GM12878 (cell line): ENCODE results near the gene GINS1.

Source experiments
- CBX3 ChIP-seq: fragments of 200-600 bp; sonication (generic); IDR thresholded peaks from 2 replicates; pipeline ENCODE4 v1.6.1; 2016; ENCODE audit warnings: low read depth, borderline replicate concordance
- CEBPB ChIP-seq, 2 experiments: fragments of 150-350 bp in 1 of 2; IDR thresholded peaks; 2 replicates each; pipeline ENCODE4 v1.6.1; 2012 to 2014; ENCODE audit warnings: low read depth in 2 of 2, low read length in 2 of 2, borderline replicate concordance in 1 of 2, inconsistent platforms in 1 of 2
- EGR1 ChIP-seq, 2 experiments: IDR thresholded peaks; 1 replicate in 1 of 2; 2 replicates in 1 of 2; pipeline ENCODE4 v1.6.1; 2011 to 2012; ENCODE audit warnings: low read depth in 2 of 2, low read length in 2 of 2, borderline replicate concordance in 1 of 2, mild to moderate bottlenecking in 1 of 2, moderate library complexity in 1 of 2
- NR2F1 ChIP-seq: fragments of 450-650 bp; conservative IDR thresholded peaks from 2 replicates; pipeline ENCODE4 v1.6.1; 2017; ENCODE audit warnings: mild to moderate bottlenecking
- RB1 ChIP-seq: fragments of 450-650 bp; formaldehyde crosslinking; IDR thresholded peaks from 2 replicates; pipeline ENCODE4 v1.6.1; 2017; ENCODE audit warnings: mild to moderate bottlenecking, borderline replicate concordance
- SMAD1 ChIP-seq: fragments of 450-650 bp; IDR thresholded peaks from 2 replicates; pipeline ENCODE4 v1.6.1; 2018; ENCODE audit warnings: mild to moderate bottlenecking, low read depth; ENCODE audit not compliant: partially characterized antibody
- SP1 ChIP-seq: IDR thresholded peaks from one replicate; pipeline ENCODE4 v1.6.1; 2011; ENCODE audit warnings: low read depth, low read length
- YY1 ChIP-seq: IDR thresholded peaks from 2 replicates; pipeline ENCODE4 v1.6.1; 2011; ENCODE audit warnings: low read depth, mild to moderate bottlenecking, low read length
- TF ChIP-seq, protein P1 (sequence below), 3 experiments: IDR thresholded peaks in 2 of 3; conservative IDR thresholded peaks in 1 of 3; 2 replicates each; pipeline ENCODE4 v1.5.1; 2011; ENCODE audit warnings: low read depth in 3 of 3, low read length in 3 of 3, mild to moderate bottlenecking in 3 of 3, control low read depth in 2 of 3, moderate library complexity in 2 of 3, inconsistent platforms in 1 of 3, mixed read lengths in 1 of 3; ENCODE audit not compliant: control insufficient read depth in 2 of 3, insufficient read depth in 1 of 3; ENCODE audit errors: extremely low read depth in 1 of 3
- TF ChIP-seq, protein P2 (sequence below): IDR thresholded peaks from 2 replicates; pipeline ENCODE4 v1.6.1; 2012; ENCODE audit warnings: mild to moderate bottlenecking, low read depth, low read length

DNA sequence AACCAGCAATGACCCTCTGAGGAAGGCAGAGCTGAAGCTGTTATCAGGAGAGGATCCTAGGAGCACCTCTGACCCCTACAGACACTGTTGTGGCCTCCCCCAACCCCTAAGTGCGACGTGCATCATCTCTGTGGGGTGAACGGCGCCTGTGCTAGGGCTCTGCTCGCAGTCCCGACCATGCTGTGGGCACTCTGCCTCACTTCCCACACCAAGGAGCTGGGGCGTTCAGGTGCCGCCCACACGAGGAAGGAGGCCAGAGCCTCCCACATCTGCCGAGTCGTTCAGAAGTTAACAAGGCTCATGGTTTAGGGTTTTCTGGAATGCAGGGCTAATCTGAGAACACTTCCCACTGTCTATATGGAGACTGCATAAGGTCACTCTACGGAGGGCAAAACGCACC lies 62.1 kb downstream of the GINS1 start:
- no peak for TF ChIP-seq YY1
- TF ChIP-seq SMAD1: no peak
- no peak for TF ChIP-seq CEBPB (IDR thresholded peaks at IDR 0.05; ENCODE audit: borderline replicate concordance in 1 of 2, low read depth in 2 of 2, low read length in 2 of 2)
- TF ChIP-seq SP1: no peak
- TF ChIP-seq CBX3: no peak
- no peak for TF ChIP-seq NR2F1
- no peak for TF ChIP-seq RB1
- TF ChIP-seq, protein P1, sequence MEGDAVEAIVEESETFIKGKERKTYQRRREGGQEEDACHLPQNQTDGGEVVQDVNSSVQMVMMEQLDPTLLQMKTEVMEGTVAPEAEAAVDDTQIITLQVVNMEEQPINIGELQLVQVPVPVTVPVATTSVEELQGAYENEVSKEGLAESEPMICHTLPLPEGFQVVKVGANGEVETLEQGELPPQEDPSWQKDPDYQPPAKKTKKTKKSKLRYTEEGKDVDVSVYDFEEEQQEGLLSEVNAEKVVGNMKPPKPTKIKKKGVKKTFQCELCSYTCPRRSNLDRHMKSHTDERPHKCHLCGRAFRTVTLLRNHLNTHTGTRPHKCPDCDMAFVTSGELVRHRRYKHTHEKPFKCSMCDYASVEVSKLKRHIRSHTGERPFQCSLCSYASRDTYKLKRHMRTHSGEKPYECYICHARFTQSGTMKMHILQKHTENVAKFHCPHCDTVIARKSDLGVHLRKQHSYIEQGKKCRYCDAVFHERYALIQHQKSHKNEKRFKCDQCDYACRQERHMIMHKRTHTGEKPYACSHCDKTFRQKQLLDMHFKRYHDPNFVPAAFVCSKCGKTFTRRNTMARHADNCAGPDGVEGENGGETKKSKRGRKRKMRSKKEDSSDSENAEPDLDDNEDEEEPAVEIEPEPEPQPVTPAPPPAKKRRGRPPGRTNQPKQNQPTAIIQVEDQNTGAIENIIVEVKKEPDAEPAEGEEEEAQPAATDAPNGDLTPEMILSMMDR (IDR thresholded peaks at IDR 0.05 in 2 of 3, conservative IDR thresholded peaks at IDR 0.05 in 1 of 3; ENCODE audit: control insufficient read depth in 2 of 3, extremely low read depth in 1 of 3, insufficient read depth in 1 of 3, low read depth in 3 of 3, low read length in 3 of 3): no peak
- no peak for TF ChIP-seq EGR1 (IDR thresholded peaks at IDR 0.05; ENCODE audit: borderline replicate concordance in 1 of 2, low read depth in 2 of 2, low read length in 2 of 2)
- TF ChIP-seq, protein P2, sequence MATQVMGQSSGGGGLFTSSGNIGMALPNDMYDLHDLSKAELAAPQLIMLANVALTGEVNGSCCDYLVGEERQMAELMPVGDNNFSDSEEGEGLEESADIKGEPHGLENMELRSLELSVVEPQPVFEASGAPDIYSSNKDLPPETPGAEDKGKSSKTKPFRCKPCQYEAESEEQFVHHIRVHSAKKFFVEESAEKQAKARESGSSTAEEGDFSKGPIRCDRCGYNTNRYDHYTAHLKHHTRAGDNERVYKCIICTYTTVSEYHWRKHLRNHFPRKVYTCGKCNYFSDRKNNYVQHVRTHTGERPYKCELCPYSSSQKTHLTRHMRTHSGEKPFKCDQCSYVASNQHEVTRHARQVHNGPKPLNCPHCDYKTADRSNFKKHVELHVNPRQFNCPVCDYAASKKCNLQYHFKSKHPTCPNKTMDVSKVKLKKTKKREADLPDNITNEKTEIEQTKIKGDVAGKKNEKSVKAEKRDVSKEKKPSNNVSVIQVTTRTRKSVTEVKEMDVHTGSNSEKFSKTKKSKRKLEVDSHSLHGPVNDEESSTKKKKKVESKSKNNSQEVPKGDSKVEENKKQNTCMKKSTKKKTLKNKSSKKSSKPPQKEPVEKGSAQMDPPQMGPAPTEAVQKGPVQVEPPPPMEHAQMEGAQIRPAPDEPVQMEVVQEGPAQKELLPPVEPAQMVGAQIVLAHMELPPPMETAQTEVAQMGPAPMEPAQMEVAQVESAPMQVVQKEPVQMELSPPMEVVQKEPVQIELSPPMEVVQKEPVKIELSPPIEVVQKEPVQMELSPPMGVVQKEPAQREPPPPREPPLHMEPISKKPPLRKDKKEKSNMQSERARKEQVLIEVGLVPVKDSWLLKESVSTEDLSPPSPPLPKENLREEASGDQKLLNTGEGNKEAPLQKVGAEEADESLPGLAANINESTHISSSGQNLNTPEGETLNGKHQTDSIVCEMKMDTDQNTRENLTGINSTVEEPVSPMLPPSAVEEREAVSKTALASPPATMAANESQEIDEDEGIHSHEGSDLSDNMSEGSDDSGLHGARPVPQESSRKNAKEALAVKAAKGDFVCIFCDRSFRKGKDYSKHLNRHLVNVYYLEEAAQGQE: no peak
